Neutrophil (primary cell): ENCODE measurements around the gene MIOS.

Source experiments
- H3K27ac ChIP-seq: fragments of 200-600 bp; sonication (generic); 2 replicates; pipeline ENCODE4 v1.5.1; 2016; ENCODE audit warnings: mild to moderate bottlenecking, moderate library complexity
- H3K27me3 ChIP-seq: fragments of 200-600 bp; sonication (generic); 2 replicates; pipeline ENCODE4 v1.6.0; 2016; ENCODE audit warnings: mild to moderate bottlenecking
- H3K36me3 ChIP-seq: fragments of 200-600 bp; sonication (generic); 2 replicates; pipeline ENCODE4 v1.5.1; 2017
- H3K4me1 ChIP-seq, 2 experiments: fragments of 200-600 bp in 1 of 2; sonication (generic) in 1 of 2; 1 replicate in 1 of 2; 2 replicates in 1 of 2; pipeline versions ENCODE4 v1.5.1 to v1.6.1; 2013 to 2016; ENCODE audit warnings: low read depth in 1 of 2, low read length in 1 of 2, mild to moderate bottlenecking in 1 of 2, moderate library complexity in 1 of 2; ENCODE audit not compliant: control insufficient read depth in 1 of 2, insufficient read depth in 1 of 2
- H3K4me3 ChIP-seq, 2 experiments: fragments of 200-600 bp in 1 of 2; sonication (generic) in 1 of 2; 1 replicate in 1 of 2; 2 replicates in 1 of 2; pipeline ENCODE4 v1.5.1; 2013 to 2016; ENCODE audit warnings: low read depth in 1 of 2, low read length in 1 of 2, mild to moderate bottlenecking in 1 of 2, moderate library complexity in 1 of 2
- H3K9me3 ChIP-seq: fragments of 200-600 bp; sonication (generic); 2 replicates; pipeline ENCODE4 v1.5.1; 2016
- TF ChIP-seq, protein P1 (sequence below): fragments of 200-600 bp; sonication (generic); IDR thresholded peaks from 2 replicates; pipeline ENCODE4 v1.5.1; 2016; ENCODE audit warnings: antibody characterized with exemption

The MIOS gene

DNA sequence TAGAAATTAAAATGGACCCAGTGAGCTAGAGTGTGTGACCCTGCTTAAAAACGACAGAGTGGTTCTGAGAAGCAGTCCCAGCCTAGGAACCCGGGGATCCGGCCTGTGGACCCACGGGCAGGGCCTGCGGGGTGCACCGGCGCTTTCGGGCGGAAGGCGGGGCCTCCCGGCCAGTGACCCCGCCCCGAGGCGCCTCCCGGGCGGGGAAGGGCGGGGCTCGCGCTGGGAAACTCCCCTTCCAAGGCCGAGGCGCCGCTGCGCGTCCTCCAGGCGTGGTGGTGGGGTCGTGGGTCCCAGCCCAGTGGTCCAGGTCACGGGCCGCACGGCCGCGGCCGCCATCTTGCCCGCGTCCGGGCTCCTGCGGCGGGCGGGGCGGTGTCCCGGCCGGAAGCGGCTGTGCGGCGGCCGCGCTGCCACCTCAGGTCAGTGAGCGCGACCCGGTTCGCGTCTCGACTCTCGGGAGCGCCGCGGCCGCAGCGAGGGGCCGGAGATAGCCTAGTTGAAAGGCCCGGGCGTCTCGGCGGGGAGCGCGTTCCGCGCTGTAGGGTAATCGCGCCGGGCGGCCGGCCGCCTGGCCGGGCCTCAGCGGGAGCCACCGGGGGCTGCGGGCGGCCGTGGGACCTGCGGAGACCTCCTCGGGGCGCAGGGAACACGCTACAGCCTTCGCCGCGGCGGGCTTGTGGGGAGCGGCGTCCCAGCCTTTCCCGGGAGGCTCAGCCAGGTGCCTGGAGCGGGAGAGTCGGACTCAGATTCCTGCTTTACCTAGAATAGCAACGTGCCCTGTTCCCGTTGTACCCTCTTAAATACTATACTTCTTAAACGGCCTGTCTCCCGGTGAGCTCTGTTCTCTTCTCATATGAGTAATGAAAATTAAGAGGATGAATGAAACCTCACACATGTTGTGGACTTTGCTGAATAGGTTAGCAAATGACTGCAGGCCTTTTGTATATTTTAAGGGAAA, at the start of gene MIOS:
Gene MIOS, plus strand, starts transcription at position 234 of the 961 bp plus-strand sequence. CDS start 5,592 bp downstream, outside the sequence.
- H3K4me1 ChIP-seq: peaks cover 50 to 54% of the 10 kb centered on the region in 2 experiments
- peak within 1 kb of the TSS; percentile 75 for H3K4me3 ChIP-seq
- H3K9me3 ChIP-seq: no peaks in the 10 kb centered on the region
- H3K36me3 ChIP-seq: no peaks in the 10 kb centered on the region
- H3K27ac ChIP-seq: peak within 1 kb of the TSS; percentile 88
- TF ChIP-seq, protein P1, sequence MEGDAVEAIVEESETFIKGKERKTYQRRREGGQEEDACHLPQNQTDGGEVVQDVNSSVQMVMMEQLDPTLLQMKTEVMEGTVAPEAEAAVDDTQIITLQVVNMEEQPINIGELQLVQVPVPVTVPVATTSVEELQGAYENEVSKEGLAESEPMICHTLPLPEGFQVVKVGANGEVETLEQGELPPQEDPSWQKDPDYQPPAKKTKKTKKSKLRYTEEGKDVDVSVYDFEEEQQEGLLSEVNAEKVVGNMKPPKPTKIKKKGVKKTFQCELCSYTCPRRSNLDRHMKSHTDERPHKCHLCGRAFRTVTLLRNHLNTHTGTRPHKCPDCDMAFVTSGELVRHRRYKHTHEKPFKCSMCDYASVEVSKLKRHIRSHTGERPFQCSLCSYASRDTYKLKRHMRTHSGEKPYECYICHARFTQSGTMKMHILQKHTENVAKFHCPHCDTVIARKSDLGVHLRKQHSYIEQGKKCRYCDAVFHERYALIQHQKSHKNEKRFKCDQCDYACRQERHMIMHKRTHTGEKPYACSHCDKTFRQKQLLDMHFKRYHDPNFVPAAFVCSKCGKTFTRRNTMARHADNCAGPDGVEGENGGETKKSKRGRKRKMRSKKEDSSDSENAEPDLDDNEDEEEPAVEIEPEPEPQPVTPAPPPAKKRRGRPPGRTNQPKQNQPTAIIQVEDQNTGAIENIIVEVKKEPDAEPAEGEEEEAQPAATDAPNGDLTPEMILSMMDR: peak; percentile 43
- H3K27me3 ChIP-seq: no peaks in the 10 kb centered on the region

DNA sequence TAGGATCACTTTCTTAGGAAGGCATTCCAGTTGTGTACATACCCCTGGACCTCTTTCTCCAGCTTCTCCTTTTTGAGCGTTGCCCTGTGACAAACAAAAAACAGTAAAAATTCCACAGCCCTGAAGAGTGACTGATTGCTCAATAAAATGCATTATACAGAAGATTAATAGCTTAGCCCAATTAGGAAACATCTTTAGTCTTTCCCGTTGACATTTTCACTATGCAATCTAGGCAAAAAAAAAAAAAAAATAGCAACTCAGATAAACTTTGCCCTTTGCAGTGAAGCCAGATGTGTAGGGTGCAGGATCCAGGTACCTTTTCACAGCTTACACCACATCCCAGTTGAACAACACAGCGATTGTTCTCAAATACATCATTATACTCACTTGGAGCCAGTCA, 48.9 kb upstream of the MIOS start:
- TF ChIP-seq, protein P1: no peak
- no peaks in the 10 kb centered on the region for H3K27me3 ChIP-seq
- no peaks in the 10 kb centered on the region for H3K36me3 ChIP-seq
- no peak overlapping the region for H3K4me3 ChIP-seq
- H3K4me1 ChIP-seq: no peaks in the 10 kb centered on the region
- H3K9me3 ChIP-seq: no peaks in the 10 kb centered on the region
- H3K27ac ChIP-seq: no peak overlapping the region

DNA sequence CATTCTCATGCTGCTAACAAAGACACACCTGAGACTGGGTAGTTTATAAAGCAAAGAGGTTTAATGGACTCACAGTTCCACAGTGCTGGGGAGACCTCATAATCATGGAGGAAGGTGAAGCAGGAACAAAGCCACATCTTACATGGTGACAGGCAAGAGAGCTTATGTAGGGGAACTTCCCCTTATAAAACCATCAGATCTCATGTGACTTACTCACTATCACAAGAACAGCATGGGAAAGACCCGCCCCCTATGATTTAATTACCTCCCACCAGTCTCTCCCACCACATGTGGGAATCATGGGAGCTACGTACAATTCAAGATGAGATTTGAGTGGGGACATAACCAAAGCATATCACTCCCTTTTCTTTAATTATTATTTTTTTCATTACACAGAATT, 47.6 kb upstream of the MIOS start:
- Histone ChIP-seq H3K27me3 (no peaks in the 10 kb centered on the region), H3K36me3 (no peaks in the 10 kb centered on the region), H3K4me3 (no peak overlapping the region), H3K9me3 (no peaks in the 10 kb centered on the region), H3K27ac (no peak overlapping the region), H3K4me1 (no peaks in the 10 kb centered on the region)
- TF ChIP-seq, protein P1: no peak

DNA sequence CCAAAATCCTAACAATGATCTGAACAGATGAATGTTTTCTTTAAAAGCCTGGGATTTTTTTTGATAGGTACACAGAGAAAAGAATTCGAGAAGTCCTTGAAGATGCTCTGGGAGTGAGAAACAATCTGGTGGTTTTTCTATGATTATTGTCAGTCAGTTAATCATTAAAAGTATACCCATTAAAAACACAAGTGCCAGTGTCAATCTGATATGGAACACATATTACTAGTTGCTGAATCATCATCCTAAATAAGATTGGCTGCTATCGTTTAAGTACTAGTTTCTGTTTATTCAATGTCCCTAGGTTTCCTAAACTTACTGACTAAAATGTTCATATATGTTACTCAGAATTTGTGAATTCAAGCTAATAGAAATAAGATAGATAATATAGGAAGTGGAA, 47.2 kb upstream of the MIOS start:
- Histone ChIP-seq H3K27ac (no peak overlapping the region), H3K4me3 (no peak overlapping the region), H3K27me3 (no peaks in the 10 kb centered on the region), H3K4me1 (no peaks in the 10 kb centered on the region), H3K9me3 (no peaks in the 10 kb centered on the region), H3K36me3 (no peaks in the 10 kb centered on the region)
- TF ChIP-seq, protein P1: no peak

DNA sequence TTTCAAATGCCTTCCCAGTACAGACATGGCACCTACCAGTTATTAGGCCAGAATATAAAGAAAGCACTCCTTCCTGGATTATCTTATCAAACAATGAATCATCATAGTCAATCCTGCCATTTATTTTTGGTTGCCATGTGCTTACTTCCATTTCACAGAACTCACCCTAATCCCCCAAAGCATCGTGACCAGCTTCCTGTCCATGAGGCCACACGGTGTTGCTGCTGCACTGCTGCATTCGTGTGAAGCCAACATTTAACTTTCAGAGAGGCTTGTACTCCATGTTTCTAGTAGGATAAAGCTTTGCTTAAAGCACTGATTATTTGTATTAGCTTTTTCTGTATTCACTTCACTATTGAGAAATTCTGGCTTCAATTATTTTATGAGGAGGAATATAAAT, 45.4 kb upstream of the MIOS start:
- no peaks in the 10 kb centered on the region for H3K36me3 ChIP-seq
- no peak overlapping the region for H3K4me3 ChIP-seq
- no peaks in the 10 kb centered on the region for H3K27me3 ChIP-seq
- TF ChIP-seq, protein P1: no peak
- H3K9me3 ChIP-seq: no peaks in the 10 kb centered on the region
- H3K27ac ChIP-seq: no peak overlapping the region
- H3K4me1 ChIP-seq: no peaks in the 10 kb centered on the region
